IPS-18c (cell line): ENCODE results near the gene DYSF.

Experiments
- H3K4me3 ChIP-seq: 2 replicates; pipeline ENCODE4 v1.7.0; 2013; ENCODE audit warnings: low read depth, mild to moderate bottlenecking, low read length, moderate library complexity; ENCODE audit not compliant: insufficient read depth
- H3K9me3 ChIP-seq: one replicate; pipeline ENCODE4 v1.6.1; 2013; ENCODE audit warnings: mild to moderate bottlenecking, low read length, moderate library complexity; ENCODE audit not compliant: control insufficient read depth, insufficient read depth

DYSF gene

DNA sequence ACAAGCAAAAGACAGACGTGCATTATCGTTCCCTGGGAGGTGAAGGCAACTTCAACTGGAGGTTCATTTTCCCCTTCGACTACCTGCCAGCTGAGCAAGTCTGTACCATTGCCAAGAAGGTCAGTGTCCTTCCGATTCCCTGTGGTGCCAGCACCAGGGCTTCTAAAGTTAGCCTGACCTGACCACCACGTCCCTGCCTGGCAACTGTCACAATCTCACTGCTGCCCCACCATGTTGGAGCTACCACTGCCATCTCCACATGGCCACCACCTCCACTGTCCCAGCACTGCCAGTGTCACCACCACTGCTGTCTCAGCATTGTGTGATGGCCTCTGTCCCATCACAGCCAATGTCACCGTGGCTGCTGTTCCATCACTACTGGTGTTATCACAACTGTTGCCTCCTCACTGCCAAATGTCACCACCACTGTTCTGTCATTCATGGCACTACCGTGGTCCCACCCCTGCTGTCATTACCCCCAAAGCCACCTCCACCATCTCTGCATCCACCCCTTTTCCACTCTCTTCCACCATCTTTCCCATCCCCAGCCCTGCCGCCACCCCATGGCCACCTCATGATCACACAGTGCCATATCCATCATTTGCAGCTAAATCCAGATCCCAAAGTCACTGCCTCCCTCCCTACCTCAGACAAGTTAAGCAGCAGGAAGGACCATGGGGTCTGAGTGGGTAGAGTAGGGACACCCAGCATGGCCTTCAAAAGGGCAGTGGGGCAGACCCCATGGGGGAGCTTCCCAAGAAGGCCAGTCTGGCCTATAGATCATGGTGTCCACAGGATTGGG lies 216.5 kb downstream of the DYSF start:
- Histone ChIP-seq H3K4me3 (no peak overlapping the region), H3K9me3 (no peaks in the 10 kb centered on the region)

DNA sequence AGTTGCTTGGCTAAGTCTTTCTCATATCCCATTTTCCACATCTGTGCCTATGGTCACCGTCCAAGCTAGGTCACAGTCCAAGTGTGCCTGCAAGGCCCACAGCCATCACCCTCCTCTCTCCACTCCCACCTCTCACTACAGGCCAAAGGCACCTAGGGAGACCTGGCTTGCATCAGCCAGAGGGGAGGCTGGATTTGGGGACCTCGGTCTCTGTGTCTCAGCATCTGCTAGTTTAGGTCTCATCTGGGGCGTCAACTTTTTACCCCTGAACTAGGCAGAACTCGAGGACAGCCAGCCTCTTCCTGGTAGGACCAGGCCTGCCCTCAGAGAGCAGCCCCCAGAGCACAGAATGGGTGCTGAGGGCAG lies 217.1 kb downstream of the DYSF start:
- no peaks in the 10 kb centered on the region for H3K9me3 ChIP-seq
- H3K4me3 ChIP-seq = no peak overlapping the region

DNA sequence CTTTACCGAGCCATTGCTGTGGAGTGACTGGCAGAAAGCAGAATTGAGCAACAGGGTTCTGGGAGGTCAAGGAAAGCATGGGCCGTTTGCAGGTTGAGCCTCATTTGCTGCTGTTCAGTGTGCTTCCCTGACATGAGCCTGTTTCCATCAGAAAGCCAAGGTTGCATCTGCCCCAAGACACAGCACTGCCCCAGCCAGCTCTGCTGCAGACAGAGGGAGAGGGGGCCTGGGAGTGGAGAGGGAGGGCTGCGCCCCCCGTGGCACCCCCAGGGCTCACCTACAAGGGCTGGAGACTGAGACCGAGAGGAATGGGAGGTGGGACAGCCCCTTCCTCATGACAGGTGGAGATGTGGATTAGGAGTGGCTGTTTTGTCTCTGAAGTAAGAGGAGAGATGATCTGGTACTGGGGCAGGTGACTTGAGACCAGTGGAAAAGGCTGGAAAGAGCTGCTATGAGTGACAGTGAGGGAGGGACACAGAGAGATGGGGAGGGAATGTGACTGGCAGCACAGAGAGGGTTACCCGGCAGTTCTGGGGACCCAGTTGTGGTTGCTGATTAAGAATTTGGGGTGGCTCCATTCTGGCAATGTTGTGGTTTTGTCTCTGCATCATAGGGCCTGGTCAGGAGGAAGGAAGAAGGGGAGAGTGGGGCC lies 218.0 kb downstream of the DYSF start:
- Histone ChIP-seq H3K4me3 (no peak overlapping the region), H3K9me3 (no peaks in the 10 kb centered on the region)

DNA sequence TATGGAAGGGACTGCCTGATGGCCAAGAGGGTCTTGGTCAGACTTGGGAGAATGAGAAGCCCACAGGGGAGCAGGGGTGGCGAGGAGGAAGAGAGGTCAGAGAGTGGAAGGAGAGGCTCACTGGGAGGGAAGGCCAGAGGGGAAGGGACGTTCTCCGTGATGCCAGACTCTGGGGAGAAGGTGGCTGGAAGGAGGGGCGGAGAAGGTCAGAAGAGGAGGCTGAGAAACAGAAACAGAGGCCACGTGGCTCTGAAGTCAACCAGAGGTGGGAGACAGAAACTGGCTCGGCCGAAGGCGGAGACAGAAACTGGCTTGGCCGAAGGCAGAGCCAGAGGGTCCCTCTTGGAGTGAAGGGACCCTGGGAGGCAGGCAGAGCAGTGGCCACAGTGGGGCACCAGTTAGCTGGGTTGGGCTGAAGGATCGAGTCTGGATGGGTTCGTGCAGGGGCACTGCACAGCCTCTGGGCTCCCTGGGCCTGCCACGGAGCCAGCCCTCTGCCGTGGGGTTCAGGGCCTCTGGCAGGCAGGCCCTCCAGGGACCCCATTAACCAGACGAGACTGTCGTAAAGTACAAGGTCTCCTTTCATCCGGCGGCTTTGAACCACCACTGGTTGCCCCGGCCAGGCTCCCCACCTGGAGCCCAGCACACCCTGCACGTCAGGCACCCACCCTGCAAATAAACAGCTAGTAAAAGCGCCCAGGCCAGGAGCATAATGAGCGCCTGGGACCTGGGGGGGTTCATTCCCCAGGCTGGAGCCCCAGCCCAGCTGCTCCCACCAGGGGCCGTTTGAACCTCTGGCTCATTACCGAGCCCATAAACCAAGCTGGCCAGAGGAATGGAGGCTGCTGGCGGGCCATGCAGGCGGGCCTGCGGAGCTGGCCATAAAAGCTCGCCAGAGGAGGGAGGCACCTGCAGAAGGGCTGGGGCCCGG lies 218.8 kb downstream of the DYSF start:
- H3K9me3 ChIP-seq = no peaks in the 10 kb centered on the region

DNA sequence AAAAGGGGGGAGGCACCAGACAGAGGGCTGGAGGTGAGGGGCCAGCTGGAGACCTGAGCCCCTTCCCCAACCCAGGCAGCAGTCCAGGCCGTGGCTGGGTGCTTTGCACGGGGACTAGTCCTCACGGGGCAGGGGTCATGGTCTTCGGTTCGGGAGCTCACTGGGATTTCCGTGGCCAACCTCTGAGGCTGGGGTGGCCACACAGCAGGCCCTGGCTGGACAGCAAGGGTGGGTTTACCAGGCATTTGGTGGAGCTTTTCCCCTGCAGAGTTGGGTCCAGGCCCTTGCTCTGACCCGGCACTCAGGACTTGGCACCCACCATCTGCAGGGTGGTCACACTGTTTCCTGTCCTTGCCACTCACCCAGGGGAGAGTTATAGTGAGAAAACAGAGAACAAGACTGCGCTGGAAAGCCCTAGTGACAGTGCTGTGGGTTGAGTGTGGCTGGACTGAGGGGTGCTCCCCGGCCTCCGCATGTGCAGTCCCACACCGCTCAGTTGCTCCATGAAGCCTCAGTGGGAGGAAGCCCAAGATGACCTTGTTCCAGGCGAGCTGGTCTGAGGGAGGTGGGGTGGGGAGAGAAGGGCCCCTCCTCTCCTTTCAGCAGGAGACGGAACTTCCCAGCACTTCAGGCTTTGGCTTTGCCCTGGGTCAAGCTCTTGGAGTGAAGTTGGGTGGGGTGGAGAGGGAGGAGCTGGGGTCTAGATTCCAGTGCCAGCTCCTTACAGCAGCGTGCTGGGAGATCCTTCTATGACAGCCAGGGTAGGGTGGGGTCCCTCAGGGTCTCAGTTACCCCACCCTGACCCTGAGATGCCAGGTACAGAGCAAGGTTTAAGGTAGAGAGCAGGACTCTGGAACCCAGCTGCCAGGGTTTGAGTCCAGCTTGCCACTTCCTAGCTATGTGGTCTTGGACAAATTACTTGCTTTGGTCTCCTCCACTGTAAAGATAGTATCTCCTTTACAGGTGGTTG lies 219.8 kb downstream of the DYSF start:
- H3K4me3 ChIP-seq = no peak overlapping the region

More for the DNA sequence above, 218.8 kb downstream of the DYSF start:
- no peak overlapping the region for H3K4me3 ChIP-seq

DNA sequence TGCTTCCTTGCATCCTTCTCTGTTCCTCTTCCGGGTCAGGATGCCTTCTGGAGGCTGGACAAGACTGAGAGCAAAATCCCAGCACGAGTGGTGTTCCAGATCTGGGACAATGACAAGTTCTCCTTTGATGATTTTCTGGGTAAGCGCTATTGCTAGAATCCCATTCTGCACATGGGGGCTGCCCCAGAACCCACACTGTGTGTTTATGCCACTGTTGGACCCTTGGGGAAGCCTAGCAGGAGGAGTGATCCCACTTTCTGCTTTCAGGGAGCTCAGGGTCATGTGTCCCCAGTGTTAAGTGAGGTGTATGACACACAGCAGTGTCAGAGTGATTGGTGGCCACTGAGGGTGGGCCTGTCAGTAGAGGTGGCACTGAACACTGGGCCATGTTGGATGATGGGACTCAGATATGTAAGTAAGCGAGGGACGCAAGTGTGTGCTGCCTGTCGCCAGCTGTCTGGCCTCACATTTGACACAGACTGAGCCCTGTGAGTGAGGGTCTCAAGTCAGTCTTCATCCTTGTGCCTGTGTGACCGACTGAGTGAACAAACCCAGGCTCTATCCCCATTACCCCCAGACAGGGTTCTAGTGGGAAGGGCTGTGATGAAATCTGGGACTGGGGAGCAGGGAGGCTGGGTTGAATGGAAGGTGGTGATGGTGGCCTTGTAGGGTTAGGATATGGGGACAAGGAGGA lies 220.9 kb downstream of the DYSF start:
- no peak overlapping the region for H3K4me3 ChIP-seq
- no peaks in the 10 kb centered on the region for H3K9me3 ChIP-seq

More for the DNA sequence above, 219.8 kb downstream of the DYSF start:
- H3K9me3 ChIP-seq = no peaks in the 10 kb centered on the region

DNA sequence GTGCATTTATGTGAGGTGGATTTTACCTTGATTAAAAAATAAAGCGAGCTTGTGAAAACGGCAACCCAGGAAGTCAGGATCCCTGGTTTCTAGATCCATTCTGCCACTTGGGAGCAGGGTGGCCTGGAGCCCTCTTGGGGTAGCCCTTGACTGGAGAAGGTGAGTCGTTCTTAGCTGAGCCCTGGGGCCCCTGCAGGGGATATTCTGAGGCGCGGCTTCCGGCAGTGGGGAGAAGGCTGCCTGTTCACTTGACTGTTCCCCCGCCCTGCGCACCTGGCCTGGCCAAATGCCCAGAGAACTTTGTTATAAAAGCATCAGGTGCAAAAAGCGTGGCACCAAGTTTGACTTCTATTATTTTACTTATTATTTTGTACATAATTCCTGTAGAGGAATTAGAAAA lies 221.9 kb downstream of the DYSF start:
- Histone ChIP-seq H3K9me3 (no peaks in the 10 kb centered on the region), H3K4me3 (no peak overlapping the region)

DNA sequence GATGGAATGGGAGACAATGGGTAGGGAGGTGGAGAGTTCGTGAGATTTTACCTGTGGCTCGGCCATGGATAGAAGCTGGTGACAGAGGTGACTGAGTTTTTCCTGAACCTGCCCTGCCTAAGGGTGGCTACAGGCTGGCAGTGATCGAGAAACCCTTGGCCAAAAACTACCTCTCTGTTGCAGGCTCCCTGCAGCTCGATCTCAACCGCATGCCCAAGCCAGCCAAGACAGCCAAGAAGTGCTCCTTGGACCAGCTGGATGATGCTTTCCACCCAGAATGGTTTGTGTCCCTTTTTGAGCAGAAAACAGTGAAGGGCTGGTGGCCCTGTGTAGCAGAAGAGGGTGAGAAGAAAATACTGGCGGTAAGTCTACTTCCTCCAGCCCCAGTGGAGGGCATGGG lies 225.5 kb downstream of the DYSF start:
- no peaks in the 10 kb centered on the region for H3K9me3 ChIP-seq
- H3K4me3 ChIP-seq = no peak overlapping the region

DNA sequence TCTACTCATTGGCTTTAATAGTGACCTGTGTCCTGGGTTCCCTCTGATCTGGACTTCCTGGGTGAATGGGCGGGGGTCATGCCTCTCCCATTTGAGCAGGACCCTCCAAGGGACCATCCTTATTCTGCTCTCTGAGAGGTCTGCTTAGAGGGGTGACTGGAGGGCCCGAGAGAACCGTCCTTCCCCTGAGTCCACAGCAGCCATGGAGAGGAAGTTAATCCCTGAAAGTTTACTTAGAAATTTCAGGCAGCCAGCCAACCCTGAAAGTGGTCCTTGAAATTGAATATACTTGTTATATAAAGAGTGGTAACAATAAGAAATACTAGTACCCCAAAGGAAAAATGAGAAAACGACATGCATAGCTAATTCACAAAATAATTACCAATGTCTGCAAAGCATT lies 226.1 kb downstream of the DYSF start:
- H3K9me3 ChIP-seq = no peaks in the 10 kb centered on the region
- H3K4me3 ChIP-seq = no peak overlapping the region

DNA sequence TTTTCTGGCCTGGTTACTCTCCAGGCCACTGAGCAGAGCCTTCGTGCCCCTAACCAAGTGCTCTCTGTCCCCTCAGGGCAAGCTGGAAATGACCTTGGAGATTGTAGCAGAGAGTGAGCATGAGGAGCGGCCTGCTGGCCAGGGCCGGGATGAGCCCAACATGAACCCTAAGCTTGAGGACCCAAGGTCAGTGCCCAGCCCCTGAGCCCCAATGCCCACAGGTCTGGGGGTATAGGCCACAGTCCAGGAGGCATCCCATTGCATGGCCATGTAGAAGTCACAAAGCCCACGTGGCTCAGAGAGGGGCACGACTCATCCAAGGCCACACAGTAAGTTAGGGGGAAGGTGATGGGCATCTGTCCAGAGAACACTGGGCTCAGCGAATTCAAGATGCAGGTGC lies 227.6 kb downstream of the DYSF start:
- no peak overlapping the region for H3K4me3 ChIP-seq
- no peaks in the 10 kb centered on the region for H3K9me3 ChIP-seq

DNA sequence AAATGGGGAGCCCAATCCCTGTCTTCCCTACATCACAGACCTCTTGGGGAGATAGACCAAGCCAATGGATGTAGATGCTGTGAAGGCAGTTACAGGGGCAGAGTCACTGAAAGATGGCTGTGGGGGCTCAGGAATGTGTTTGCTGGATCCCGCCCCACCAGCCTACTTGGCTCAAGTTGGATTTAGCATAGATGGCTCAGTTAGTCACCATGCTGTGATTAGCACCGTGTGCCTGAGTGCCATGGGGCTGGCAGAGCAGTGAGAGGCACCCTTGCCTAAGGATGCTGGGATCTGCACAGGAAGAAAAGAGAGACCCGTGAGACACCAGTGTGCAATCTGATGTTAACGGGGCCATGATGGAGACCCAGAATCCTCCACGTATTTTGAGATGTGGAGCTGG lies 228.3 kb downstream of the DYSF start:
- no peak overlapping the region for H3K4me3 ChIP-seq
- H3K9me3 ChIP-seq = no peaks in the 10 kb centered on the region

DNA sequence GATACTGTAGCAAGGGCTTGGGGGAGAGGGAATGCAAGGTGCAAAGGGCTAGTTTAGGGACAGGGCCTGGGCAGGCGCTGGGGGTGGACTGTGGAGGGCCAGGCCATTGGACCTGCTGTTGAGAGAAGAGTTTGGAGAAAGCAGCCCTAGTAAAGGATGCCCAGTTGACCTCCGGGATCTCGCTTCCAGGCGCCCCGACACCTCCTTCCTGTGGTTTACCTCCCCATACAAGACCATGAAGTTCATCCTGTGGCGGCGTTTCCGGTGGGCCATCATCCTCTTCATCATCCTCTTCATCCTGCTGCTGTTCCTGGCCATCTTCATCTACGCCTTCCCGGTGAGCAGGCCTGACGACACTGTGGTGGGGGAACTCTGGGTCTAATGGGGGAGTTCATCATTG lies 229.0 kb downstream of the DYSF start:
- no peaks in the 10 kb centered on the region for H3K9me3 ChIP-seq
- no peak overlapping the region for H3K4me3 ChIP-seq

DNA sequence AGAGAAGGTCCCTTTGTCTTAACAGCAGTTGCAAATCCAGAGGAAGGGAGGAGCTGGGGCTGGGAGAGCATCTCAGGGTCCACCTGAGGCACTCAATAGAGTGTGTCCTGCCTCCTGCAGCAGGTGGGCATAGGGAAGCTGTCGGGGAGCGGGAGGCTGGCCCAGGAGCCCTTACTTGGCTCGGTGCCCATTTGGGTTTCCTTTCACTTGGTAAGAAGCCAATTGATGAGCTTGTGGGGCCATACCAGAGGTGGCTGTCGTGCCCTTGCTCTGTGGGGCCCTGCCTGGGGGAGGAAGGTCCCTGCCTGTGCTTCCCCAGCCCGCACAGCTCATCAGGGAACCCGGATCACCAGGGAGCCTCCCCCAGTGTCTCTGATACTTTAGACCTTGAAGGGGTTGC lies 229.7 kb downstream of the DYSF start:
- Histone ChIP-seq H3K4me3 (no peak overlapping the region), H3K9me3 (no peaks in the 10 kb centered on the region)

DNA sequence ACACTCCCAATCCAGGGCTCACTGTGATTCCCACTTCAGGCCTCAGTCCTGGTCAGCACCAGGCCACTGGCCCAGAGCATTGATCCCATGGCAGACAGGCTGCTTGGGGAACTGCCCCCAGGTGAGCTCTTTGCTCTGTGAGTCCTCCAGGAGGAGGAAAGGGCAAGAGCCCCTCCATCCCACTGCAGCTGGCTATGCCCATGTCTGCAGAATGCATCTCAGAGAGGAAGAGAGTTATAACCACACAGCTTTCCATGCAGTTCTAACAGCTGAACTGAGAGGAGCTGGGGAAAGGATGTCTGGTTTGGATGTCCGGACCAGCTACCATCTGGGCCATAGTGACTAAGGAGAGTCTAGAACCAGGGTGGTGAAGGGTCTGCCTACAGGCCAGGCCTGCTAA lies 230.3 kb downstream of the DYSF start:
- Histone ChIP-seq H3K4me3 (no peak overlapping the region), H3K9me3 (no peaks in the 10 kb centered on the region)

DNA sequence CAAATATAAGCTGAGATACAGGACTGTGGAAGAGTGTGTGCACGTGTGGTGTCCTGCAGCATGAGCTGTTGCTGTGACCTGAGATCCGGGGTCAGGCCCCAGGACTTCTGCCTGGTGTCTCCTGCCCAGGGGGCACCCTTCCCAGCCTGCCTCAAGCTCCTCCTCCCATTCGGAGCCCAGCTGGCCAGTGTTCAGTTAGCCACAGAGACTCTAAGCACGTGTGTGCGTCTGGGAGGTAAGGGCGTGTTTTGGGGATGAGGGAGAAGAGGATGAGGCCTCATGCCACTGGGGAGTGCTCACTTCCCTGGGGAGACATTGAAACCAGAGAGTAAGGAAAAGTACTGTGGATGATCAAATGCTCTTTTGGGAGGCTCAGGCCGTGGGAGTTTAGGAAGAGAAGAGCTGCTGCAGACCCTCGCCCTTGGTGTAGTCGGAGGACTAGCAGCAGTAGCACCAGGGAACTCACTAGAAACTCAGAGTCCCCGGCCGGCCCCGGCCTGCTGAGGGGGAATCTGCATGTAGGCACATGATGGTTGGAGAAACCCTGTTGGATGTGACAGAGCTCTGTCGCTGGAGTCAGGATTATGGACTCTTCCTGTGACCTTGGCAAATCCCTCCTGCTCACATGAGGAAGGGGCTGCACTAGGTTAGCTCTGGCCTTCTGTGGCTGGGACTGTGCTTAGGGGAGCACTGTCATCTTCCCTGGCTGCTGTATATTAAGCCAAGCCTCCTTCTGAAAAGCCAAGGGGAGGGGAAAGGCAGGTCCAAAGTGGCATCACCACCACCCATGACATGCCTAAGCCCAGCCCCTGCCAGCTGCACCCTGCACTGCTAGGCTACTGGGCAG lies 231.1 kb downstream of the DYSF start:
- no peak overlapping the region for H3K4me3 ChIP-seq
- H3K9me3 ChIP-seq = no peaks in the 10 kb centered on the region
